Stomach (tissue), 4 donors: ENCODE data around the gene MRGPRX3.

ENCODE experiments used
- POLR2A ChIP-seq, 4 donors: fragments of 450-650 bp; IDR thresholded peaks; one replicate each; pipeline ENCODE4 v1.6.1; 2016; ENCODE audit warnings: antibody characterized with exemption in 4 of 4, control low read depth in 2 of 4, mild to moderate bottlenecking in 1 of 4, moderate library complexity in 1 of 4
- POLR2AphosphoS5 ChIP-seq, 3 donors: sonication (generic); formaldehyde crosslinking; IDR thresholded peaks; one replicate each; pipeline ENCODE4 v1.6.1; 2016; ENCODE audit warnings: antibody characterized with exemption in 3 of 3
- TF ChIP-seq, protein P1 (sequence below), 7 experiments: fragments of 450-650 bp in 4 of 7; fragments of 200-600 bp in 3 of 7; sonication (generic) in 3 of 7; IDR thresholded peaks; one replicate each; pipeline ENCODE4 v1.5.1; 2016 to 2019; ENCODE audit warnings: antibody characterized with exemption in 7 of 7, control low read depth in 2 of 7, mild to moderate bottlenecking in 1 of 7

DNA sequence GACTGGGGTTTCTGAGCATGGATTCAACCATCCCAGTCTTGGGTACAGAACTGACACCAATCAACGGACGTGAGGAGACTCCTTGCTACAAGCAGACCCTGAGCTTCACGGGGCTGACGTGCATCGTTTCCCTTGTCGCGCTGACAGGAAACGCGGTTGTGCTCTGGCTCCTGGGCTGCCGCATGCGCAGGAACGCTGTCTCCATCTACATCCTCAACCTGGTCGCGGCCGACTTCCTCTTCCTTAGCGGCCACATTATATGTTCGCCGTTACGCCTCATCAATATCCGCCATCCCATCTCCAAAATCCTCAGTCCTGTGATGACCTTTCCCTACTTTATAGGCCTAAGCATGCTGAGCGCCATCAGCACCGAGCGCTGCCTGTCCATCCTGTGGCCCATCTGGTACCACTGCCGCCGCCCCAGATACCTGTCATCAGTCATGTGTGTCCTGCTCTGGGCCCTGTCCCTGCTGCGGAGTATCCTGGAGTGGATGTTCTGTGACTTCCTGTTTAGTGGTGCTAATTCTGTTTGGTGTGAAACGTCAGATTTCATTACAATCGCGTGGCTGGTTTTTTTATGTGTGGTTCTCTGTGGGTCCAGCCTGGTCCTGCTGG, 4.9 kb downstream of the MRGPRX3 start:
- TF ChIP-seq, protein P1, sequence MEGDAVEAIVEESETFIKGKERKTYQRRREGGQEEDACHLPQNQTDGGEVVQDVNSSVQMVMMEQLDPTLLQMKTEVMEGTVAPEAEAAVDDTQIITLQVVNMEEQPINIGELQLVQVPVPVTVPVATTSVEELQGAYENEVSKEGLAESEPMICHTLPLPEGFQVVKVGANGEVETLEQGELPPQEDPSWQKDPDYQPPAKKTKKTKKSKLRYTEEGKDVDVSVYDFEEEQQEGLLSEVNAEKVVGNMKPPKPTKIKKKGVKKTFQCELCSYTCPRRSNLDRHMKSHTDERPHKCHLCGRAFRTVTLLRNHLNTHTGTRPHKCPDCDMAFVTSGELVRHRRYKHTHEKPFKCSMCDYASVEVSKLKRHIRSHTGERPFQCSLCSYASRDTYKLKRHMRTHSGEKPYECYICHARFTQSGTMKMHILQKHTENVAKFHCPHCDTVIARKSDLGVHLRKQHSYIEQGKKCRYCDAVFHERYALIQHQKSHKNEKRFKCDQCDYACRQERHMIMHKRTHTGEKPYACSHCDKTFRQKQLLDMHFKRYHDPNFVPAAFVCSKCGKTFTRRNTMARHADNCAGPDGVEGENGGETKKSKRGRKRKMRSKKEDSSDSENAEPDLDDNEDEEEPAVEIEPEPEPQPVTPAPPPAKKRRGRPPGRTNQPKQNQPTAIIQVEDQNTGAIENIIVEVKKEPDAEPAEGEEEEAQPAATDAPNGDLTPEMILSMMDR (IDR thresholded peaks at IDR 0.05): no peak
- TF ChIP-seq POLR2AphosphoS5 (IDR thresholded peaks at IDR 0.05) (no peak), POLR2A (IDR thresholded peaks at IDR 0.05) (no peak)
